ENCODE data around the gene KRT86. TPM values are rescaled to one million over a fixed set of nuclear protein-coding genes. Genes with fewer than 3 reads are reported as not detected.
A peak's percentile ranks its signal among the peaks of the same experiment; 100 is the strongest.

Gene KRT86
- total RNA-seq, 6 experiments from 2014 or later, result not detected

DNA sequence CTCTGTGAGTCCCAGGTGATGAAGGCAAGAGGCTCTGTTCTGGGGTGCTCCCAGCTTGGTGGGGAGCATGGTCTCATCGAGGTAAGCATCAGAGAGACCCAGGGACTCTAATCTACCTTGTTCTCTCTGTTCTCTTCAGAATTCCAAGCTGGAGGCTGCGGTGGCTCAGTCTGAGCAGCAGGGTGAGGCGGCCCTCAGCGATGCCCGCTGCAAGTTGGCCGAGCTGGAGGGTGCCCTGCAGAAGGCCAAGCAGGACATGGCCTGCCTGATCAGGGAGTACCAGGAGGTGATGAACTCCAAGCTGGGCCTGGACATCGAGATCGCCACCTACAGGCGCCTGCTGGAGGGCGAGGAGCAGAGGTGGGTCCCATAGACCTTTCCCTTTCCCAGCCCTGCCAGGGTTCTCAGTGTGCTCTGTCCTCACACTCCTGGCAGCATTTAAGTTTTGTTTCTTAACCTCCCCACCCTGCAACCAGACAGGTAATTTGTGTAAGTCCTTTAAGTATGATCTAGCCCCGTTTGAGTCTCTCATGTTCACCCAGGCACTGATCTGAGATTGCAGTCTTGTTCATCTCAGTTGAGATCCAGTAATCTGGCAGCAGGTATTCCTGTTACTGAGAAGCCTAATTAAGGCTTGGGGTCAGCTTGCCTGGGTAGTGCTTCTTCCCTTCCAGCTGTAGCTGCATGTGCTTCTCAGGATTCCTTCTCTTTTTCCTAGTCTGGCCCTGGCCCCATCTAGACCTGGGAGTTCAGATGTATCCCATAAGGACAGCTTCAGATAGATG lies 31.7 kb downstream of the KRT86 start:
- TF ChIP-seq, protein P1, sequence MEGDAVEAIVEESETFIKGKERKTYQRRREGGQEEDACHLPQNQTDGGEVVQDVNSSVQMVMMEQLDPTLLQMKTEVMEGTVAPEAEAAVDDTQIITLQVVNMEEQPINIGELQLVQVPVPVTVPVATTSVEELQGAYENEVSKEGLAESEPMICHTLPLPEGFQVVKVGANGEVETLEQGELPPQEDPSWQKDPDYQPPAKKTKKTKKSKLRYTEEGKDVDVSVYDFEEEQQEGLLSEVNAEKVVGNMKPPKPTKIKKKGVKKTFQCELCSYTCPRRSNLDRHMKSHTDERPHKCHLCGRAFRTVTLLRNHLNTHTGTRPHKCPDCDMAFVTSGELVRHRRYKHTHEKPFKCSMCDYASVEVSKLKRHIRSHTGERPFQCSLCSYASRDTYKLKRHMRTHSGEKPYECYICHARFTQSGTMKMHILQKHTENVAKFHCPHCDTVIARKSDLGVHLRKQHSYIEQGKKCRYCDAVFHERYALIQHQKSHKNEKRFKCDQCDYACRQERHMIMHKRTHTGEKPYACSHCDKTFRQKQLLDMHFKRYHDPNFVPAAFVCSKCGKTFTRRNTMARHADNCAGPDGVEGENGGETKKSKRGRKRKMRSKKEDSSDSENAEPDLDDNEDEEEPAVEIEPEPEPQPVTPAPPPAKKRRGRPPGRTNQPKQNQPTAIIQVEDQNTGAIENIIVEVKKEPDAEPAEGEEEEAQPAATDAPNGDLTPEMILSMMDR (IDR thresholded peaks at IDR 0.05), result peak in 3 of 4 donors; percentile 18 to 32 (median 21)
- no peak for TF ChIP-seq POLR2A (IDR thresholded peaks at IDR 0.05)
- ATAC-seq (peak in 1 of 4 donors; percentile 20), DNase-seq (peak in 1 of 3 donors; percentile 42)
- Histone ChIP-seq H3K4me3 (no peak overlapping the region), H3K27me3 (peaks cover 0 to 6% of the 10 kb centered on the region in 2 donors), H3K4me1 (peaks cover 0 to 3% (median 0%) of the 10 kb centered on the region in 4 donors), H3K27ac (no peak overlapping the region), H3K9me3 (no peaks in the 10 kb centered on the region), H3K36me3 (no peaks in the 10 kb centered on the region)
- 30% methylated on average over 2 of the region's 11 CpGs for WGBS (ENCODE audit: insufficient coverage, low coverage, low lambda C conversion rate, missing lambda C conversion rate)
- intact Hi-C loops (cut with DNase I), result no loop called here

DNA sequence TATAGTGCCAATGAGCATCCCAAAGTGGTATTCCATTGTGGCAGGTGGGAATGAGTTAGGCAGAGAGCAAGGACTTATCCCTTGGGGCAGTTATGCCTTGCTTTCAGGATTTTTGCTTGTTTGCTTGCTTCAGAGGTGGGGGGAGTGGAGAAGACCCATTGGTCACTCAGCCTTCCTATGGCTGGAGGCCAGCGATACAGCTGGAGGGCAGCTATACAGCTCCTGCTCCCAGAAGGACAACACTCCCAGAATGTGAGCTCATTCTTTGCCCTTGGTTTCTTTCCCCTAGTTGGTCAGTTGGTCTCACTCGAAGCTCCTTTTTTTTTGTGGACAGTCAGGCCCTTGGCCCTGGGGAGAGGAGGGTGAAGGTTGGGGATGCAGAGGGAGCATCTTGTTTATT lies 32.3 kb downstream of the KRT86 start:
- intact Hi-C loops (cut with DNase I), result no loop called here
- no peak overlapping the region for H3K27ac ChIP-seq
- H3K4me1 ChIP-seq, result peaks cover 0 to 3% (median 0%) of the 10 kb centered on the region in 4 donors
- no peak for ATAC-seq
- no peak for DNase-seq
- no peaks in the 10 kb centered on the region for H3K9me3 ChIP-seq
- 71% methylated on average over 1 of the region's 2 CpGs for WGBS (ENCODE audit: insufficient coverage, low coverage, low lambda C conversion rate, missing lambda C conversion rate)
- H3K4me3 ChIP-seq, result no peak overlapping the region
- H3K36me3 ChIP-seq, result no peaks in the 10 kb centered on the region
- TF ChIP-seq, protein P1 (IDR thresholded peaks at IDR 0.05), result no peak
- no peak for TF ChIP-seq POLR2A (IDR thresholded peaks at IDR 0.05)
- H3K27me3 ChIP-seq, result peaks cover 0 to 6% of the 10 kb centered on the region in 2 donors

DNA sequence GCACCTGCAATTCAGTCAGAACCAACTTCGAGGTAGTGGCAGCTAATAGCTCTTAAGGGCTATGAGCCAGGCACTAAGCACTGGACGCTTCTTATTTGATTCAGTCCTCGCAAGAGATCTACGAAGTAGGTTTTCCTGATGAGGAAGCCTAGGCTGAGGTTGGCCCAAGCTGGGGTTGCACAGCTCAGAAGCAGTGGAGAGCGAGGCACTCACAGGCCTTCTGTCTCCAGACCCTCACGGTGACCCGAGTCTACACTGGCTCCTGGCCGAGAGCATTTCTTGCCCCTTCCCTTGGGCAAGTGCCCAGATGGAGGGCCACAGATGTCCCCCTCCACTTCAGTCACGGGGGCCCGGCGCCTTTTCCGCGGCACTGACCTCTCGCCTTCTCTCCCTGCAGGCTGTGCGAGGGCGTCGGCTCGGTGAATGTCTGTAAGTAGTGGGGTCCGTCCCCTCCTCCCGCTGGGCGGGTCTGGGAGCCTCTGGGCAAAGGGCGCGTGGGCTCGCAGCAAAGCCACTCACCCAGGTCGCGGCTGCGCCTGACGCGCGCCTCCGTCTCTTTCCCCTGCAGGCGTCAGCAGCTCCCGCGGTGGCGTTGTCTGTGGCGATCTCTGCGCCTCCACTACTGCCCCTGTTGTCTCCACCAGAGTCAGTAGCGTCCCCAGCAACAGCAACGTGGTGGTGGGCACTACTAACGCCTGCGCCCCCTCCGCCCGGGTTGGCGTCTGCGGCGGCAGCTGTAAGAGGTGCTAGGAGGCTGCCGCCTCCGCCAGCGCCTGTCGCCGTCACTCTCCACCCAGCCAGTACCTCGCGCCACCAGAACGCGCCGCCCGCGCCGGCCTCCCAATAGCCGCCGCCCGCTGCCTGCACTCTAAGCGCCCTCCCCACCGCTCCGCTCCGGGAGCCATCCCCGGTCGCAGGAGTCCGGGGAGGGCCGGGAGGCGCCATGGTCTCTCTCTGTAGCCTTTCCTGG lies 33.7 kb downstream of the KRT86 start:
- peak; percentile 71 to 80 (median 72) for ATAC-seq
- DNase-seq, result peak in 2 of 3 donors; percentile 48 to 60
- 8% methylated on average over 6 of the region's 71 CpGs for WGBS (ENCODE audit: insufficient coverage, low coverage, low lambda C conversion rate, missing lambda C conversion rate)
- intact Hi-C loops (cut with DNase I), result no loop called here
- peak overlapping the region in 2 of 3 donors; percentile 1 to 22 for H3K4me3 ChIP-seq
- H3K36me3 ChIP-seq, result no peaks in the 10 kb centered on the region
- peaks cover 0 to 3% (median 0%) of the 10 kb centered on the region in 4 donors for H3K4me1 ChIP-seq
- peaks cover 0 to 6% of the 10 kb centered on the region in 2 donors for H3K27me3 ChIP-seq
- H3K9me3 ChIP-seq, result no peaks in the 10 kb centered on the region
- TF ChIP-seq, protein P1 (IDR thresholded peaks at IDR 0.05), result no peak
- TF ChIP-seq POLR2A (IDR thresholded peaks at IDR 0.05), result no peak
- no peak overlapping the region for H3K27ac ChIP-seq

DNA sequence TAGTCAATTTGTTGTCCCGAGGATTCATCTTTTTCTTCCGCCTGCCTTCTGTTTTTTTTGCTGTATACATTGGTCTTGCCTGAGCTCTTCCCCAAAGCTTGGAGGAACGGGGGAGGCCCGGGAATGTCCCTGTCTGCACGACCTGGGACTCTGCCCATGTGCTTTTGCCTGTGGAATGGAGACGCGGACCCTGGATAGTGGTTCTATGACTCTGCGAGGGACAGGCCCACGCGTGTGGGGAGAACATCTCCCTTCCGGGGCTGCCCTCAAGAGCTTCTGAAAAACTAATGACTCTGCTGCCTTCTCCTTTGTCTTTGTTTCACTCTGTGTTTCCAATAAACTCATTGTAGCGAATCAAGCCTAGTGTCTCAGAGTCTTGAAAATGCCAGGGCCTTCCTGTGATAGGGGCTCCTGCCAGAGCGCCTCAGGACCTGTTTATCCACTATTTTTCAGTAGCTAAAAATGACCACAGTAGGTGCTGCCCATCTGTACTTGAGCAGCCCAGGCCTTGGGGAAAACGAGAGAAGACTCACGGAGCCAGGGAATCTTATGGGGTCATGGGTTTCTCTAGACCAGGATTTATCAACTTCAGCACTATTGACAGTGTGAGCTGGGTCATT lies 34.5 kb downstream of the KRT86 start:
- TF ChIP-seq POLR2A (IDR thresholded peaks at IDR 0.05), result no peak
- TF ChIP-seq, protein P1 (IDR thresholded peaks at IDR 0.05), result no peak
- no peak for ATAC-seq
- H3K4me1 ChIP-seq, result peaks cover 0 to 3% (median 0%) of the 10 kb centered on the region in 4 donors
- H3K4me3 ChIP-seq, result peak overlapping the region in 1 of 3 donors; percentile 22
- no peaks in the 10 kb centered on the region for H3K36me3 ChIP-seq
- H3K27ac ChIP-seq, result no peak overlapping the region
- intact Hi-C loops (cut with DNase I), result no loop called here
- peak in 1 of 3 donors; percentile 37 for DNase-seq
- H3K9me3 ChIP-seq, result no peaks in the 10 kb centered on the region
- 38% methylated on average over 9 of the region's 15 CpGs for WGBS (ENCODE audit: insufficient coverage, low coverage, low lambda C conversion rate, missing lambda C conversion rate)
- peaks cover 0 to 6% of the 10 kb centered on the region in 2 donors for H3K27me3 ChIP-seq
